Subcutaneous adipose tissue (tissue), 4 donors: ENCODE results near the gene HPSE2. TPM values are rescaled to one million over a fixed set of nuclear protein-coding genes. Genes with fewer than 3 reads are reported as not detected.

ENCODE experiments used
- total RNA-seq, 4 donors: library from RNA; depleted of rRNA; stranded (reverse); fragments of >200 nt; gene quantifications; one replicate each; pipeline ENCODE4 v1.1.0, GENCODE V29; 2016
- TF ChIP-seq, protein P1 (sequence below): fragments of 450-650 bp; IDR thresholded peaks from one replicate; pipeline ENCODE4 v1.5.1; 2016; ENCODE audit warnings: low read depth, mild to moderate bottlenecking, control low read depth, antibody characterized with exemption, moderate library complexity

HPSE2 gene
- total RNA-seq, 4 donors from 2014 or later, result 0.34 to 3.2 (median 0.71) TPM

GRCh38 chr10:98511876-98512275 lies 723.8 kb downstream of the HPSE2 start:
- TF ChIP-seq, protein P1, sequence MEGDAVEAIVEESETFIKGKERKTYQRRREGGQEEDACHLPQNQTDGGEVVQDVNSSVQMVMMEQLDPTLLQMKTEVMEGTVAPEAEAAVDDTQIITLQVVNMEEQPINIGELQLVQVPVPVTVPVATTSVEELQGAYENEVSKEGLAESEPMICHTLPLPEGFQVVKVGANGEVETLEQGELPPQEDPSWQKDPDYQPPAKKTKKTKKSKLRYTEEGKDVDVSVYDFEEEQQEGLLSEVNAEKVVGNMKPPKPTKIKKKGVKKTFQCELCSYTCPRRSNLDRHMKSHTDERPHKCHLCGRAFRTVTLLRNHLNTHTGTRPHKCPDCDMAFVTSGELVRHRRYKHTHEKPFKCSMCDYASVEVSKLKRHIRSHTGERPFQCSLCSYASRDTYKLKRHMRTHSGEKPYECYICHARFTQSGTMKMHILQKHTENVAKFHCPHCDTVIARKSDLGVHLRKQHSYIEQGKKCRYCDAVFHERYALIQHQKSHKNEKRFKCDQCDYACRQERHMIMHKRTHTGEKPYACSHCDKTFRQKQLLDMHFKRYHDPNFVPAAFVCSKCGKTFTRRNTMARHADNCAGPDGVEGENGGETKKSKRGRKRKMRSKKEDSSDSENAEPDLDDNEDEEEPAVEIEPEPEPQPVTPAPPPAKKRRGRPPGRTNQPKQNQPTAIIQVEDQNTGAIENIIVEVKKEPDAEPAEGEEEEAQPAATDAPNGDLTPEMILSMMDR, result no peak

DNA sequence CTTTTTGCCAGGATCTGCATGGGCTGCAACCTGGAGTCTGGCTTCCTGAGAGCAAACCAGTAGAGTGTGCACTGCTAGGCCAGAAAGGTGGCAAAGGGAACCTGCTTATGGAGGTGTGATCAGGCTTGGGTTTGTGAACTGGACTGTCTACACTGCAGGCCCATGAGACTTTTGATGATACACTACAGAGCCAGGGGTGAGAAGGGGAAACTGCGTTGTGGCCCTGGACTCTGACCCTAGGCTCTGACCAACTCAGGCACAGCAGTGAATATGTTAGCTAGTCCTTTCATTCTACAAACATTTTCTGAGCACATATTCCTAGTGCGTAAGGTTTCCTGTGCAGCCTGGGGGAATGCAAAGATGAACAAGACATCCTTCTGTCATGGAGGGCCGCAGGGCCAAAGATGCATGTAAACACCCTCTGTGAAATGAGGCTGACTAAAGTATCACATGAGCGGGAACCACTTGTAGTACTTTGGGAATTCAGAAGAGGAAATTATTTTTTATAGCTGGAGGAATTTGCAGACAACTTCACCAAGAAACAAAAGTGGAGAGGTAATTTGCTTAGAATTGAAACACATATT lies 725.1 kb downstream of the HPSE2 start:
- TF ChIP-seq, protein P1, result no peak

- TF ChIP-seq, protein P1, result no peak
Measured at GRCh38 chr10:98509745-98510144, 725.9 kb downstream of the HPSE2 start.

DNA sequence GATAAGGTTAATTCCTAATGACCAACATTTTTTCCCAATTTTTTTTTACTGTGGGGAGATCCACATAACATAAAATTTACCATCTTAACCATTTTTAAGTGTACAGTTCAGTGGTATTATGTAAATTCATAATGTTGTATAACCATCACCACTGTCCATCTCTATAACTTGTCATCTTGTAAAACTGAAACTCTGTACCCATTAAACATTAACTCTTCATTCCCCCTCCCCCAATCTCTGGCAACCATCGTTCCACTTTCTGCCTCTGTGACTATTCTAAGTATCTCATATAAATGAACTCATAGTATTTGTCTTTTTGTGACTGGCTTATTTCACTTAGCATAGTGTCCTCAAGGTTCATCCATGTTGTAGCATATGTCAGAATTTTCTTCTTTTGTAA lies 742.9 kb downstream of the HPSE2 start:
- TF ChIP-seq, protein P1, result no peak

DNA sequence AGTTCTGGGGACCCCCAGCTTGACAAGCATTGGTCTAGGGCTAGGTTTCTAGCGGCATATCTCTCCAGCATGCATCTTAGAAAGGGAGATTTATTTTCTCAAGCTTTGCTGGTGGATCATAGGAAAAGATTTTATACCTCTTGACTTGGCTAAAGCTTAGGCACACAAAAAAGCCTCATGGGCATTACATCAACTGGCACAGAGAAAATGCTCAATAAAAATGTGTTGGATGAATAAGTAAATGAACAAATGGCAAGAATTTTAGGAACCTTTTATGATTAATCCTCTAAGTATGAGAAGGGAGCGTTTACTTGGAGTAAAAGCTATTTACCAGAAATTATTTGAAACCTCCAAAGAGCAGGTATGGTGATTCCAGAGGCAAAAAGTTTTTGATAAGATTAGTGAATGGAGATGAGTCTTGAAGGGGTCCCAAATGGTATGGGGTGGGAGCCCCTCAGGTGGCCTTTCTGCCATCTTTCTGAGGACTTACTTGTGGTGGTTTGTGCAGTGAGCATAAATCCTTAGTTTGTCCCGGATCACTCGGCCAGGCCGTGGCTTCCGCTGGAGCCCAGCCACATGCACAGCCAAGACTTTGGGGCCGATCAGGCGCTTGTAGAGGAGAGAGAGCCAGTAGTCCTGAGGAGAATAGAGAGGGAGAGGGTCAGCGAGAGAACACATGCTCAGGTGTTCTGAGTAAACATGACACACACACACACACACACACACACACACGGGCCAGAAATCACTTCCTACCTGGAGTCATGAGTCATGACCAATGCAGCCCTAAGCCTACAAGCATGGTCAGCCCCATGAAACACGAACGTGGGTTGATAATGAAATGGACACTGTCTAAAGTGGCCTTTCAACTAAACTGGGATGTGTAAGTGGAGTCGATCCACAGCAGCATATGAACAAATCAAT lies 745.8 kb downstream of the HPSE2 start:
- TF ChIP-seq, protein P1, result no peak

DNA sequence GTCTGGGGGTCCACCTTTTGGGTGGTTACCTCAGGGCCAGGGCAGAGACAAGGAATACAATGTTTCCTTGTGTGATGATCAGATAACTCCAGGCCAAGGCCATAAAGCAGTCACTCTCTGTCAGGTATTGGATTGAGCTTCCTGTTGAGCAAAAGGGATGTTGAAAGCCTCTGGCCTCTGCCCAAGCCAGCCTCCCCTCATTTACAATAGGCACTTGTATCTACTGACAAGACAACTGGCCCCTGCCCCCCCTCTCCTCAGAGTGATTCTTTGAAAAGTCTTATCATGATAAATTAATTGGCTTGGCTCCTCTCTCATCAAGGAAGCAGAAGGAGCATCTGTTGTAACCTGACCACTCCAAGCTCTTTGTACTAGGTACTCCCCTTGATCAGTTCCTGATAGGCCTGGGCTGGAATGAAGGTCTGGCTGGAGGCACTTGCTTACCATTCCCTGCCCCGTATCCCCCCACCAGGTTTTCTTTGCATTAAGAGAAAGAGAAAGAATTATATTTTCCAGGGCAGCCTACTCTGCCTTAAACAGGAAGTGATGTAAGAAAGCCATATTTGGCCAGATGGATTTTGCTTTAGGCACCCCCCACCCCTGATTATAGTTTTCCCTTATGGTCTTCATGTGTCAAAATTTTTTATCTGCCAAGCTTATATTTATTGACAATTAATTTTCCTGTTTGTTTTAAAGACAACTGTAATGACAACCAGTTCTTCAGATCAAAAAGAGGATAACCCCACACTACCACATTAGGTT lies 746.8 kb downstream of the HPSE2 start:
- TF ChIP-seq, protein P1, result no peak

GRCh38 chr10:98487649-98488048 lies 748.0 kb downstream of the HPSE2 start:
- TF ChIP-seq, protein P1, result no peak
